Loucy (cell line): ENCODE measurements around the gene UQCR10.

Experiments
- H2AFZ ChIP-seq: fragments of 200-600 bp; sonication (generic); 2 replicates; pipeline ENCODE4 v1.6.0; 2016; ENCODE audit warnings: antibody characterized with exemption, mild to moderate bottlenecking, low read length, moderate library complexity
- H3F3A ChIP-seq: fragments of 200-600 bp; 2 replicates; pipeline ENCODE4 v1.6.0; 2016; ENCODE audit warnings: antibody characterized with exemption, low read depth, mild to moderate bottlenecking
- H3K27me3 ChIP-seq: fragments of 200-600 bp; sonication (generic); 2 replicates; pipeline ENCODE4 v1.6.1; 2014; ENCODE audit warnings: low read length, mild to moderate bottlenecking; ENCODE audit not compliant: insufficient read depth, poor library complexity, severe bottlenecking
- H3K36me3 ChIP-seq: fragments of 200-600 bp; sonication (generic); 2 replicates; pipeline ENCODE4 v1.6.1; 2016; ENCODE audit warnings: low read length; ENCODE audit not compliant: insufficient read depth
- H3K4me1 ChIP-seq: fragments of 200-600 bp; sonication (generic); 2 replicates; pipeline ENCODE4 v1.5.1; 2014; ENCODE audit warnings: low read length, mild to moderate bottlenecking; ENCODE audit not compliant: insufficient read depth, poor library complexity, severe bottlenecking
- H3K4me2 ChIP-seq: fragments of 200-600 bp; sonication (generic); 2 replicates; pipeline ENCODE4 v1.6.0; 2014; ENCODE audit warnings: antibody characterized with exemption, low read length, low read depth, mild to moderate bottlenecking; ENCODE audit not compliant: poor library complexity, severe bottlenecking
- H3K4me3 ChIP-seq: fragments of 200-600 bp; sonication (generic); 2 replicates; pipeline ENCODE4 v1.5.1; 2014; ENCODE audit warnings: low read length, mild to moderate bottlenecking, mixed read lengths; ENCODE audit not compliant: poor library complexity, severe bottlenecking
- H3K79me2 ChIP-seq: fragments of 200-600 bp; sonication (generic); 2 replicates; pipeline ENCODE4 v1.6.1; 2014; ENCODE audit warnings: low read length; ENCODE audit not compliant: insufficient read depth
- H3K9ac ChIP-seq: fragments of 200-600 bp; sonication (generic); 2 replicates; pipeline ENCODE4 v1.6.0; 2014; ENCODE audit warnings: mild to moderate bottlenecking, low read depth, low read length, moderate library complexity; ENCODE audit not compliant: poor library complexity, severe bottlenecking
- H3K9me2 ChIP-seq: fragments of 200-600 bp; sonication (generic); replicated peaks from 2 replicates; pipeline ENCODE4 v1.6.1; 2016; ENCODE audit warnings: low read depth, low read length, mixed read lengths
- H3K9me3 ChIP-seq: fragments of 200-600 bp; sonication (generic); 2 replicates; pipeline ENCODE4 v1.6.1; 2014; ENCODE audit warnings: mild to moderate bottlenecking, antibody characterized with exemption, low read length, low read depth; ENCODE audit not compliant: insufficient read depth
- H4K20me1 ChIP-seq: fragments of 200-600 bp; sonication (generic); 2 replicates; pipeline ENCODE4 v1.6.0; 2014; ENCODE audit warnings: antibody characterized with exemption, low read length, mild to moderate bottlenecking; ENCODE audit not compliant: insufficient read depth, poor library complexity, severe bottlenecking
- CTCF ChIP-seq: fragments of 200-600 bp; sonication (generic); conservative IDR thresholded peaks from 2 replicates; pipeline ENCODE4 v1.5.1; 2014; ENCODE audit warnings: mild to moderate bottlenecking, antibody characterized with exemption, low read length
- EZH2phosphoT487 ChIP-seq: fragments of 200-600 bp; IDR thresholded peaks from 2 replicates; pipeline ENCODE4 v1.6.1; 2018; ENCODE audit warnings: antibody characterized with exemption, mild to moderate bottlenecking, moderate library complexity, borderline replicate concordance

Gene UQCR10

DNA sequence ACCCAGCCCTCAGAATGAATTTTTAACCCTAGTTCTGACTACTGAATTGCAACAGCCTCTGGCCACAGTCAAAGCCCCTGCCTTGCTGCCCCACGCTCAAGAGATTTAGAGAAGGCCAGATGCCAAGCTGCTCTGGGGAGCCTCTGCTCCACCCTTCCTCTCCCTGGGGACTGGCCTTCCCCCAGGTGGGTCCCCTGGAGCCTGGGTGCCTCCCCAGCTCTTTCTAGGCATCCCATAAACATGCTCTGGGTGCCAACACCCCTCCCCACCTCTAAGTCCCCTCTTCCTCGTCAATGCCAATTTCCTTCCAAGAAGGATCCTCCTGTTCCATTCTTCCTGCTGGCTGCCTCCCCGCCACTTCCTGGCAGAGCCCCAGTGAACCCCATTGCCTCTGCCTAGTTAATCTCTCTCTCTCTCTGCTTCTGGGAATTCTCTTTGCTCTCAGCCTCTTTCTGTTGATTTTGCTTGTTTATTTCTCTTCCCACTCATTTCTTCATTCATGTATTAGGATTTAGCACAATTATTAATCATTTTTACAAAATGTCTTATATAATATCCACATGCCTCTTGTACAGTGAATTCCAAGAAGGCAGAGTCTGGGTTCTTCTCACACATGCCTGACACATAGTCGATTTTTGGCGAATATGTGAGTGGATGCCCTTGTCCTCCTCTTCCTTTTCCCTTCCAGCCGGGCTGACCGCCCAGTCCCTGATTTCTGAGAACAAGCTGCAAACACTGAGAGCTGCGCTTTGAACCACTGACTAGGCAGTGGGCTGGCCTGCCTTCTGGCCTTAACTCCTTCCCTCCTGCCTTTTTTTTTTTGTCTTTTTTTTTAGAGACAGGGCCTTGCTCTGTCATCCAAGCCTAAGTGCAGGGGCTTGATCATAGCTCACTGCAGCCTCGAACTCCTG lies 17.5 kb downstream of the UQCR10 start:
- Histone ChIP-seq H3K4me1 (no peaks in the 10 kb centered on the region), H3K4me3 (no peak overlapping the region), H3K4me2 (no peak overlapping the region), H3K9ac (no peak overlapping the region), H3K9me3 (no peaks in the 10 kb centered on the region), H3K79me2 (no peaks in the 10 kb centered on the region), H3K9me2 (no peaks in the 10 kb centered on the region), H3F3A (no peaks in the 10 kb centered on the region), H4K20me1 (no peaks in the 10 kb centered on the region), H3K36me3 (peaks cover 23% of the 10 kb centered on the region; the same call in 1 of the 2 replicates), H3K27me3 (no peaks in the 10 kb centered on the region), H2AFZ (no peak overlapping the region)
- TF ChIP-seq CTCF, result no peak
- TF ChIP-seq EZH2phosphoT487, result no peak

DNA sequence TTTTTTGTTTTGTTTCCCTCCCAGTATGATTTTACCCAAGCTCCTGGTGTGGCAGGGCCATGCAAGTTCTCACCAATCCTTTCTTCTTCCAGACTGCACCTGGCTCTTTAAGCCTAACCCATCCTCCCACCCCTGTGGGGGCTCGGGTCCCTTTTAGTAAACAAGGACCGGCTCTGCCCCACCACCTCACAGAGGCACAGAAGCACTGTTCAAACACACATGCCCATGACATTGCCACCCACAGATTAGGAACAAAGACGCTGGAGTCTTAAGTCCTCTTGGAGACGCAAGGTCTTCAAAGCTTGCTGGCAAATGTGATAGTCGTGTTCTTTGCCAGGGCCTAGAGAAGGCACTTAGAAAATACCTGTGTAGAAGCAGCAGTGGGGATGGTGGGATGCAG lies 18.9 kb downstream of the UQCR10 start:
- Histone ChIP-seq H3K9ac (no peak overlapping the region), H3K4me1 (no peaks in the 10 kb centered on the region), H3F3A (no peaks in the 10 kb centered on the region), H3K36me3 (peaks cover 32% of the 10 kb centered on the region; the same call in 1 of the 2 replicates), H3K9me3 (no peaks in the 10 kb centered on the region), H3K27me3 (no peaks in the 10 kb centered on the region), H2AFZ (no peak overlapping the region), H4K20me1 (no peaks in the 10 kb centered on the region), H3K4me3 (no peak overlapping the region), H3K79me2 (no peaks in the 10 kb centered on the region), H3K9me2 (no peaks in the 10 kb centered on the region), H3K4me2 (no peak overlapping the region)
- TF ChIP-seq EZH2phosphoT487, result no peak
- no peak for TF ChIP-seq CTCF

GRCh38 chr22:29787371-29787980 lies 20.3 kb downstream of the UQCR10 start:
- no peaks in the 10 kb centered on the region for H3F3A ChIP-seq
- no peaks in the 10 kb centered on the region for H3K9me2 ChIP-seq

More at GRCh38 chr22:29787371-29787980, 20.3 kb downstream of the UQCR10 start:
- no peaks in the 10 kb centered on the region for H3K79me2 ChIP-seq
- no peaks in the 10 kb centered on the region for H4K20me1 ChIP-seq
- no peak overlapping the region for H3K4me3 ChIP-seq
- no peak for TF ChIP-seq EZH2phosphoT487
- TF ChIP-seq CTCF, result no peak
- H3K9me3 ChIP-seq, result no peaks in the 10 kb centered on the region
- no peaks in the 10 kb centered on the region for H3K27me3 ChIP-seq
- no peak overlapping the region for H3K9ac ChIP-seq
- H2AFZ ChIP-seq, result no peak overlapping the region
- H3K4me1 ChIP-seq, result no peaks in the 10 kb centered on the region
- peaks cover 42% of the 10 kb centered on the region; the same call in 1 of the 2 replicates for H3K36me3 ChIP-seq
- H3K4me2 ChIP-seq, result no peak overlapping the region
